Activated T-cell treated with anti-CD3 and anti-CD28 coated beads for 4 hours (primary cell): Measurements from ENCODE around the gene LIMA1.
"Not testable (repeated sequence)": the region's sequence is repeated elsewhere in the genome, so short reads cannot be mapped to it uniquely, and the experiment has no call there.

Experiments used
- DNase-seq: peaks from one replicate; pipeline ENCODE4 v3.0.0-alpha.2; 2020

The LIMA1 gene

DNA sequence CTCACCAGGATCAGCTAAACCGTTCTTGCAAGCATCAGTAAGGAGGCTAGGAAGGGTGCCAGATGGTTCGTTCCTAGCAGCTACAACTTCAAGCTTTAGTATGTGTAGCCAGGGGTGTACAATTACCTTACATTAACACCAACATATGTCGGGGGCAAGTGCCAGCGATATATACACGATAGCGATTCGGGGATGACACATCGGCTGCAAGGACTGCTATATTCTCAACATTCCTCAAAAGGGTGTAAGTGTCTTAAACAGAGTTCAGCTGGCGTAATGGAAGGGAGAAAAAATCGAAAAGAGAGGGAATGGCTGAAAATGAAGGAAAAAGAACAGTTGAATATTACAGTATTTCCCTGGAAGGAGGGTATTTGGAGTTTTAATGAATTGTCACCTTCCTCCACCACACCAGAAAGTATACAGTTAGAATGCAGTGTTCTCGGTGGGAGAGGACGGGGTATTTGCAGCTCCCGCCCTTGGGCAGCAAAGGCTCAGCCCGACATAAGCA, 545 bp downstream of the LIMA1 start:
- DNase-seq, result no peak

GRCh38 chr12:50279501-50279900, 3.8 kb downstream of the LIMA1 start:
- DNase-seq, result no peak

- no peak for DNase-seq
These were observed 6.2 kb downstream of the LIMA1 start for GRCh38 chr12:50276912-50277671.

- DNase-seq, result no peak
These were observed 7.3 kb downstream of the LIMA1 start for GRCh38 chr12:50276068-50276467.

GRCh38 chr12:50275556-50275955, 7.8 kb downstream of the LIMA1 start:
- no peak for DNase-seq

GRCh38 chr12:50275127-50275526, 8.2 kb downstream of the LIMA1 start:
- not testable (repeated sequence) for DNase-seq

DNA sequence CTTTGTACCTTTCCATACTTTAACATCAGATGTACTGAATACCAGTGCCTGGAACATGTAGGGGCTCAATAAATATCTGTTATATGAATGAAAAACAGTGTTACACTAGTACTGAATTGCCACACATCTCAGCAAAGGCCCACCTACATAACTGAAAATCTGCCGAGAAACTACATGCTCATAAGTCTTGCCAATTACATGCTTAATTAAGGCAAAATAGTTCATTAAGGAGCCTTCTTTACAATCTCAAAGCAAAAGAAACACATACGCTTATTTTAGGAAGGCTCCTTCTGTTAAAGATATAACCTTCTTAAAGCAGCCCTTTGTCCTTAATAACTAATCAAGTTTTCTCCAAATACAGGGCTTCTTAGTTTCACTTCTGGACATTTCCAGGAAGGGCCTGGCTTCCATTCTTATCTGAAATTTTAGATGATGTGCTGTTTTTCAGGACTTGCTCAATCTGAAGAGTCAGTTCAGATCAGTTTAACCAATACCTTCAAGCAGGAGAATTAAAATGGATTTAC, 11.5 kb downstream of the LIMA1 start:
- no peak for DNase-seq

GRCh38 chr12:50268482-50268881, 14.8 kb downstream of the LIMA1 start:
- DNase-seq, result no peak

- DNase-seq, result no peak
These were observed 17.4 kb downstream of the LIMA1 start for GRCh38 chr12:50265770-50266524.

- no peak for DNase-seq
These were observed 19.5 kb downstream of the LIMA1 start for GRCh38 chr12:50263832-50264231.

- no peak for DNase-seq
These were observed 21.7 kb downstream of the LIMA1 start for GRCh38 chr12:50261654-50262053.

- DNase-seq, result no peak
These were observed 25.2 kb downstream of the LIMA1 start for GRCh38 chr12:50258167-50258551.

- no peak for DNase-seq
These were observed 25.8 kb downstream of the LIMA1 start for GRCh38 chr12:50257236-50258166.

DNA sequence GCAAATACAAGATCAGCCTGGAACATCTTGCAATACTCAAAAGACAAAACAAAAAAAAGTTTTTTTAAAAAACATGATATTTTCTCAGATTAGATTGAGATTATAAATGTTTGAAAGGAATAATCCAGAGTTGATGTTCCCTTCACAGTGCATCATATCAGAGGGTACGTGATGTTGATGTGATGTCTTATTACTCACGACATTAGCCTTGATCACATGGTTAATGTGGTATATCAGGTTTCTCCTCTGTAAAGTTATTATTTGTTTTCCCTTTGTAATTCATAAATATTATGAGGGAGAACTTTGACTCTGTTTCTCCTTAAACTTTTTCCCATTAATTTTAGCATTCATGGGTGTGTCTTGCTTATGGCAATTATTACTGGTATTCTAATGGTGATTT, 26.6 kb downstream of the LIMA1 start:
- no peak for DNase-seq

GRCh38 chr12:50252977-50253602, 30.2 kb downstream of the LIMA1 start:
- DNase-seq, result no peak

DNA sequence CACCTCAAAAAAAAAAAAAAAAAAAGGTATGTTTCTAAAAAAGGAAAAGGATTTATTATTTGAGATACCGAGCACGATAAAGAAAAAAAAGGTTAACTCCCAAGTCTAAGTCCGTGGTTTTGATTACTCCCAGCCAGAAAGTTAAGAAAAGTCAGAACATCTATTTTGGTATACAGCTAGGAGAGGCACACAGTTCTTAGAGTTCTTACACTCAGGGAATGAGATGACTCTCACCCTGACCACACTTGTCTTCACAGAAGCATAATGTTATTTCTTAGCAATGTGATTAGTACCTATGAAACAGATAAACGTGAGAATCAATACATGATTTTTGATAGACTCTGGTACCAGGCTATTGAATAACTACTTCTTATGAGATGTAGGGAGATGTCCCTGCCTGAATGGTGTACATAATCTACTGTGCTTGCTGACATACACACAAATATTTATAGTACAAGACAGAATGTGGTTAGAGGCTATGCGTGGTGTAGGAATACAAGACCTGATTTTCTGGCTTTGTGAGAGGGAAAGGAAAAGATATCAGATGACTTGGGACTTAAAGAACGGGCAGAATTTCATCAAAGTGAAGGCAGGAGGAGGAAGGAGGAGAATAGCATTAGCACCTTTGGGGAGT, 31.6 kb downstream of the LIMA1 start:
- no peak for DNase-seq

DNA sequence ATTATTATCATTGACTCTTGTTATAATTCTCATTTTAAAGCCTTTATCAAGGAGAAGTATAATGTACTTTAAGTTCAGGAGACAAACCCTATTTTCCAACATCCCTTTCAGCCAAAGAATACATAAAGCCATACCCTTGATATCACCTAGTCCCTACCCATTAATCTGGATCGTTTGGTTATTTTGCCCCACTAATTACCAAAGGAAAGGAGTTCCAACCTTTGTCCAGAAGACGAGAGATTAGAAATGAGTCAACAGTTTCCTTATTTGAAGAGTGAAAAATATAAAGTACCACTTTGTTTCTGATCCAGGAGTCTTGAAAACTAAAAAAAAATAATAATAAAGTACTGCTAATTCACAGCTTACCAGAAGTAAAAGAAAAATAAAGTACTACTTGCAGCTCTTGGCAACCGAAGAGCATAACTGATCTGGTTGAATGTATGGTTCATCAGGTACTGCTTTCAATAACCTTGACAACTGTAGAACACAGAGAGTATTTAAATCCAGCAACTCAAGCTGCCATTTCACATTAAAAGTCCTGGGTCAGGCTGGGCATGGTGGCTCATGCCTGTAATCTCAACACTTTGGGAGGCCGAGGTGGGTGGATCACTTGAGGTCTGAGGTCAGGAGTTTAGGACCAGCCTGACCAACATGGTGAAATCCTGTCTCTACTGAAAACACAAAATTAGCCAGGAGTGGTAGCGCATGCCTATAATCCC, 33.7 kb downstream of the LIMA1 start:
- no peak for DNase-seq

DNA sequence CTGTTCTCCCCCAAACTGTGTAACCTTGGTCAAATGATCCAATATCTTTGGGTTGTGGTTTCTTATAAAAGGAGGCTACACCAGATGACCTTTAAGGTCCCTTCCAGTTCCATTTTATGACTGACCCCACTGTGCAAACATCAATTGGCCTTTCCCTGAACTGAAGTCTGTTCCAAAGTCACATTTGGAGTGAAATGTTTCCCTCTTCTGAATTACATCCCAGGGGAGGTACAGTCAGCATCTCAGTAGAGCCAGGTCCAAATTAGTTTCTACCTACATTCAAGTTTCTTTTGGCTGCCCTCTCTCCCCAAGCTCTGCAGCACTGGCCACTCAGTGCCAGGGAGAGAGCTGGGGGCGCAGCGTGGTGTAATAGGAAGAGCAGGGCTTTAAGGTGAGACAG, 34.4 kb downstream of the LIMA1 start:
- no peak for DNase-seq

DNA sequence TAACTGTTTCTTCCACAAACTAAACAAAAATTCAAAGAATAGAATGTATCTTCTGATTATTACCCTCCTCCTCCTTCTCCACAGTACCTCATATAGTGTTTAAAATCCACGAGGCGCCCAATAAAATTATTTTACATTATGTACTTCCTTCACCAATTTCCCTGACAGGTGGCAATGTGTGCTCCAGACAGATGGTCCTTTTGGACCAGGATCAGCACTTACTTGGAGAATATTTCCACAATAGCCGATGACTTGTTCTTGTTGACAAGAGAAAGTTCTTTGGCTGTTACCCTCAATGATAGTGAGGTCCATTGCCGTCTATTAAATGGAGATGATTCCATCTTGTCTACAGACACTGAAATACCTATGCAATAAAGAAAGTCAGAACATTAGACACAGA, 34.9 kb downstream of the LIMA1 start:
- no peak for DNase-seq

DNA sequence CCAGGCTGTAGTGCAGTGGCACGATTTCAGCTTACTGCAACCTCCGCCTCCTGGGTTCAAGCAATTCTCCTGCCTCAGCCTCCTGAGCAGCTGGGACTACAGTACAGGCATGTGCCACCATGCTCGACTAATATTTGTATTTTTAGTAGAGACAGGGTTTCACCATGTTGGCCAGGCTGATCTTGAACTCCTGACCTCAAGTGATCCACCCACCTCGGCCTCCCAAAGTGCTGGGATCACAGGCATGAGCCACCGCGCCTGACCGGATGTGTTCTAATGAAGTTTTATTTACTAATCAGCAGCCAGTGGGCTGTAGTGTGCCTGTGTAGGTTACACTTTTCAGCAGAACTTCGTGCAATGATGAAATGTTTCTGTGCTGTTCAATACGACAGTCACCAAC, 35.7 kb downstream of the LIMA1 start:
- not testable (repeated sequence) for DNase-seq
